HCT116 (cell line): ENCODE results near the gene YEATS4. TPM values are rescaled to one million over a fixed set of nuclear protein-coding genes. Genes with fewer than 3 reads are reported as not detected.
A peak's percentile ranks its signal among the peaks of the same experiment; 100 is the strongest.

Experiments used
- ATAC-seq: fragments of 200-7000 bp; cut with Tn5 transposase; 2 replicates; pipeline ENCODE4 v1.9.1; 2020; ENCODE audit warnings: mild to moderate bottlenecking, moderate library complexity
- Bru-seq: library from RNA; stranded (reverse); fragments of 400-500 nt; gene quantifications from one replicate; lab custom pipeline; 2021; lab: Mats Ljungman, UMichigan
- BruChase-seq, 2 experiments: library from RNA; stranded (reverse); fragments of 400-500 nt; gene quantifications; one replicate each; lab custom pipeline; 2021; lab: Mats Ljungman, UMichigan
- BruUV-seq: library from RNA; stranded (reverse); fragments of 400-500 nt; replicated peaks from 2 replicates; lab custom pipeline; 2021; lab: Mats Ljungman, UMichigan
- CTCF ChIA-PET: fragments of 300-600 bp; sonication (Branson Sonifier 250); formaldehyde crosslinking; loops from one replicate; lab custom pipeline; 2021; ENCODE audit warnings: antibody characterized with exemption; lab: Charles Lee
- POLR2A ChIA-PET: fragments of 300-600, 350-600 bp; sonication (Branson Sonifier 250); formaldehyde crosslinking; loops from one replicate; lab custom pipeline; 2021; ENCODE audit warnings: antibody characterized with exemption; lab: Charles Lee
- RAD21 ChIA-PET, 2 experiments: fragments of 300-600 bp; sonication (Branson Sonifier 250); formaldehyde crosslinking; loops; one replicate each; lab custom pipeline; 2023; ENCODE audit warnings: low total read pairs in 2 of 2; ENCODE audit not compliant: uncharacterized antibody in 2 of 2, unreplicated experiment in 2 of 2, low non-redundant PET in 1 of 2; lab: Charles Lee
- DNase-seq: peaks from one replicate; pipeline ENCODE4 v3.0.0-alpha.2; 2010; ENCODE audit warnings: low read depth, low spot score
- H2AFZ ChIP-seq: fragments of 200-600 bp; shearing (Covaris generic), sonication (generic); 2 replicates; pipeline ENCODE4 v1.6.1; 2017; ENCODE audit warnings: low read depth, mixed run types, mixed read lengths, antibody characterized with exemption, low read length; ENCODE audit not compliant: poor library complexity, severe bottlenecking
- H3K27ac ChIP-seq: 2 replicates; pipeline ENCODE4 v1.5.1; 2012; ENCODE audit warnings: low read depth, low read length
- H3K27me3 ChIP-seq: fragments of 200-600 bp; sonication (generic); 2 replicates; pipeline ENCODE4 v1.6.1; 2016; ENCODE audit warnings: mixed run types, low read length, mixed read lengths; ENCODE audit not compliant: insufficient read depth
- H3K36me3 ChIP-seq, 2 experiments: fragments of 200-500 bp in 1 of 2; fragments of 200-600 bp in 1 of 2; sonication (Bioruptor generic) in 1 of 2; sonication (generic) in 1 of 2; 2 replicates each; pipeline versions ENCODE4 v1.5.1 to v1.6.1; 2014 to 2016; ENCODE audit warnings: low read length in 2 of 2, inconsistent platforms in 1 of 2, mixed read lengths in 1 of 2, mixed run types in 1 of 2; ENCODE audit not compliant: insufficient read depth in 2 of 2, control insufficient read depth in 1 of 2
- H3K4me1 ChIP-seq, 2 experiments: fragments of 200-600 bp in 1 of 2; sonication (generic) in 1 of 2; 2 replicates each; pipeline versions ENCODE4 v1.5.1 to v1.6.1; 2012 to 2017; ENCODE audit warnings: low read length in 2 of 2, inconsistent platforms in 1 of 2, mild to moderate bottlenecking in 1 of 2, mixed read lengths in 1 of 2, mixed run types in 1 of 2, moderate library complexity in 1 of 2; ENCODE audit not compliant: insufficient read depth in 2 of 2, control insufficient read depth in 1 of 2
- H3K4me2 ChIP-seq: fragments of 200-600 bp; sonication (generic); 2 replicates; pipeline ENCODE4 v1.6.1; 2017; ENCODE audit warnings: mixed run types, low read length, mixed read lengths
- H3K4me3 ChIP-seq, 2 experiments: fragments of 200-600 bp in 1 of 2; sonication (generic) in 1 of 2; replicated peaks in 1 of 2; 2 replicates each; pipeline ENCODE4 v1.5.1; 2011 to 2016; ENCODE audit warnings: low read length in 2 of 2, control low read depth in 1 of 2, low read depth in 1 of 2, mild to moderate bottlenecking in 1 of 2, mixed read lengths in 1 of 2, mixed run types in 1 of 2
- H3K79me2 ChIP-seq: fragments of 200-600 bp; sonication (generic); 2 replicates; pipeline ENCODE4 v1.6.1; 2017; ENCODE audit warnings: mild to moderate bottlenecking, mixed run types, low read length, moderate library complexity, mixed read lengths; ENCODE audit not compliant: insufficient read depth
- H3K9ac ChIP-seq: fragments of 200-600 bp; sonication (generic); 2 replicates; pipeline ENCODE4 v1.6.1; 2016; ENCODE audit warnings: low read length, mixed read lengths
- H3K9me2 ChIP-seq: fragments of 200-600 bp; sonication (generic), shearing (Covaris generic); 2 replicates; pipeline ENCODE4 v1.6.1; 2017; ENCODE audit warnings: mixed run types, mild to moderate bottlenecking, moderate library complexity; ENCODE audit not compliant: insufficient read depth
- H3K9me3 ChIP-seq, 2 experiments: fragments of 200-500 bp in 1 of 2; fragments of 200-600 bp in 1 of 2; sonication (Bioruptor generic) in 1 of 2; sonication (generic) in 1 of 2; 2 replicates each; pipeline ENCODE4 v1.6.1; 2014 to 2017; ENCODE audit warnings: low read length in 2 of 2, mixed read lengths in 2 of 2, inconsistent platforms in 1 of 2, low read depth in 1 of 2, mild to moderate bottlenecking in 1 of 2, mixed run types in 1 of 2, moderate library complexity in 1 of 2; ENCODE audit not compliant: control insufficient read depth in 1 of 2, insufficient read depth in 1 of 2
- H4K20me1 ChIP-seq: fragments of 200-600 bp; sonication (generic), shearing (Covaris generic); 2 replicates; pipeline ENCODE4 v1.6.1; 2017; ENCODE audit warnings: mixed run types, mild to moderate bottlenecking, moderate library complexity; ENCODE audit not compliant: insufficient read depth
- CEBPB ChIP-seq: IDR thresholded peaks from 2 replicates; pipeline ENCODE4 v1.6.1; 2012; ENCODE audit warnings: low read depth
- CTCF ChIP-seq, 3 experiments: fragments of 200-600 bp in 1 of 3; sonication (generic) in 1 of 3; IDR thresholded peaks in 2 of 3; conservative IDR thresholded peaks in 1 of 3; 2 replicates each; pipeline ENCODE4 v1.5.1; 2012 to 2017; ENCODE audit warnings: low read depth in 2 of 3, low read length in 2 of 3, antibody characterized with exemption in 1 of 3, borderline replicate concordance in 1 of 3, control low read depth in 1 of 3, mild to moderate bottlenecking in 1 of 3, mixed read lengths in 1 of 3, mixed run types in 1 of 3, moderate library complexity in 1 of 3; ENCODE audit not compliant: insufficient read depth in 1 of 3
- EGR1 ChIP-seq: IDR thresholded peaks from 2 replicates; pipeline ENCODE4 v1.6.1; 2012; ENCODE audit warnings: low read depth
- ELF1 ChIP-seq: IDR thresholded peaks from 2 replicates; pipeline ENCODE4 v1.6.1; 2012; ENCODE audit warnings: low read depth, borderline replicate concordance
- EZH2 ChIP-seq: fragments of 200-600 bp; sonication (generic); IDR thresholded peaks from 2 replicates; pipeline ENCODE4 v1.6.1; 2017; ENCODE audit warnings: antibody characterized with exemption, mixed run types
- JUND ChIP-seq: IDR thresholded peaks from 2 replicates; pipeline ENCODE4 v1.6.1; 2012
- POLR2A ChIP-seq: IDR thresholded peaks from 2 replicates; pipeline ENCODE4 v1.7.0; 2011; ENCODE audit warnings: borderline replicate concordance; ENCODE audit not compliant: insufficient read depth, insufficient read length; ENCODE audit errors: extremely low read depth
- POLR2AphosphoS5 ChIP-seq: IDR thresholded peaks from 2 replicates; pipeline ENCODE4 v1.6.1; 2011; ENCODE audit warnings: mild to moderate bottlenecking, low read depth, low read length, moderate library complexity
- RAD21 ChIP-seq: IDR thresholded peaks from 2 replicates; pipeline ENCODE4 v1.6.1; 2012; ENCODE audit warnings: low read depth, mild to moderate bottlenecking
- SIN3A ChIP-seq: IDR thresholded peaks from 2 replicates; pipeline ENCODE4 v1.6.1; 2012; ENCODE audit warnings: low read depth
- SRF ChIP-seq: IDR thresholded peaks from 2 replicates; pipeline ENCODE4 v1.6.1; 2012; ENCODE audit warnings: low read depth
- TCF7L2 ChIP-seq: IDR thresholded peaks from 2 replicates; pipeline ENCODE4 v1.7.0; 2011; ENCODE audit warnings: borderline replicate concordance, inconsistent platforms; ENCODE audit not compliant: insufficient read depth, insufficient read length; ENCODE audit errors: extremely low read depth
- ZBTB33 ChIP-seq: IDR thresholded peaks from 2 replicates; pipeline ENCODE4 v1.6.1; 2011; ENCODE audit warnings: mild to moderate bottlenecking, low read length, moderate library complexity; ENCODE audit not compliant: insufficient replicate concordance; ENCODE audit errors: extremely low read depth
- ZFX ChIP-seq: fragments of 450-650 bp; IDR thresholded peaks from 2 replicates; pipeline ENCODE4 v1.6.1; 2017
- ZNF274 ChIP-seq: fragments of 200-500 bp; sonication (Bioruptor generic); IDR thresholded peaks from 2 replicates; pipeline ENCODE4 v1.6.1; 2014; ENCODE audit warnings: mild to moderate bottlenecking, low read depth, low read length, inconsistent platforms
- intact Hi-C: fragments of 100-400 bp; cut with micrococcal nuclease; formaldehyde crosslinking; loops from 2 replicates; pipeline ENCODE4 v1.10.0; 2022
- long read RNA-seq: library from polyadenylated mRNA; unstranded; transcript quantifications from one replicate; pipeline ENCODE4 v2.0.0, GENCODE V29; 2021; ENCODE audit not compliant: unreplicated experiment
- polyA plus RNA-seq: library from polyadenylated mRNA; unstranded; fragments of >200 nt; gene quantifications from 2 replicates; pipeline ENCODE4 v1.2.1, GENCODE V29; 2012; ENCODE audit warnings: missing spikeins
- total RNA-seq: library from RNA; stranded (reverse); gene quantifications from one replicate; pipeline ENCODE4 v1.2.1, GENCODE V29; 2021; ENCODE audit not compliant: unreplicated experiment
- TF ChIP-seq, protein P1 (sequence below): IDR thresholded peaks from 2 replicates; pipeline ENCODE4 v1.6.1; 2012; ENCODE audit warnings: low read depth
- TF ChIP-seq, protein P2 (sequence below): IDR thresholded peaks from 2 replicates; pipeline ENCODE4 v1.6.1; 2012

YEATS4 gene
- total RNA-seq (32.0 TPM), Bru-seq, nascent RNA (percentile 90 among the genes with signal in this experiment), BruChase-seq, experiment 1, labeled RNA remaining after a 6-hour chase (percentile 74 among the genes with signal in this experiment), BruChase-seq, experiment 2, labeled RNA remaining after a 2-hour chase (percentile 72 among the genes with signal in this experiment)
- polyA plus RNA-seq, result 18.0 and 21.7 TPM in 2 replicates
- long read RNA-seq, transcript YEATS4-201 (7 exons, 1,434 nt), result major isoform, 36 of 44 reads
- long read RNA-seq, partial matches to known transcripts, result 2 of 44 reads
- long read RNA-seq, other reads (novel, unspliced or antisense), result 2 of 44 reads

- Histone ChIP-seq H3K27ac (peak within 1 kb of the TSS; percentile 99), H3K4me3 (peak within 1 kb of the TSS; percentile 56 to 63), H3K4me1 (peaks cover 5 to 24% of the 10 kb centered on the region in 2 experiments; a peak in 3 of 4 replicates), H3K36me3 (peaks cover 6 to 10% of the 10 kb centered on the region in 2 experiments; a peak in 2 of 4 replicates), H3K79me2 (peaks cover 43% of the 10 kb centered on the region), H3K4me2 (peak within 1 kb of the TSS; percentile 87), H3K9ac (peak within 1 kb of the TSS; percentile 79), H3K9me3 (no peaks in the 10 kb centered on the region), H4K20me1 (no peaks in the 10 kb centered on the region), H2AFZ (peak within 1 kb of the TSS; percentile 63), H3K9me2 (no peaks in the 10 kb centered on the region), H3K27me3 (no peaks in the 10 kb centered on the region)
- peak; percentile 89 for ATAC-seq
- CTCF ChIA-PET, result interaction anchor here (1.9 kb wide), 1 partner anchor 210 kb away, joined by 21 read pairs; no protein-coding TSS in a partner anchor
- intact Hi-C loops, result loop anchor here (10.0 kb wide), 2 partner anchors 205 to 515 kb away; no protein-coding TSS in a partner anchor
- POLR2A ChIA-PET, result no interaction called here
- DNase-seq, result peak; percentile 90
- BruUV-seq, result TSS peak; percentile 94
- RAD21 ChIA-PET, result no interaction called here
- no peak for TF ChIP-seq CTCF (IDR thresholded peaks at IDR 0.05 in 2 of 3, conservative IDR thresholded peaks at IDR 0.05 in 1 of 3; ENCODE audit: borderline replicate concordance in 1 of 3, insufficient read depth in 1 of 3, low read depth in 2 of 3, low read length in 2 of 3)
- TF ChIP-seq ZNF274, result no peak
- no peak for TF ChIP-seq CEBPB
- TF ChIP-seq RAD21, result no peak
- TF ChIP-seq EGR1, result peak; percentile 75
- TF ChIP-seq, protein P1, sequence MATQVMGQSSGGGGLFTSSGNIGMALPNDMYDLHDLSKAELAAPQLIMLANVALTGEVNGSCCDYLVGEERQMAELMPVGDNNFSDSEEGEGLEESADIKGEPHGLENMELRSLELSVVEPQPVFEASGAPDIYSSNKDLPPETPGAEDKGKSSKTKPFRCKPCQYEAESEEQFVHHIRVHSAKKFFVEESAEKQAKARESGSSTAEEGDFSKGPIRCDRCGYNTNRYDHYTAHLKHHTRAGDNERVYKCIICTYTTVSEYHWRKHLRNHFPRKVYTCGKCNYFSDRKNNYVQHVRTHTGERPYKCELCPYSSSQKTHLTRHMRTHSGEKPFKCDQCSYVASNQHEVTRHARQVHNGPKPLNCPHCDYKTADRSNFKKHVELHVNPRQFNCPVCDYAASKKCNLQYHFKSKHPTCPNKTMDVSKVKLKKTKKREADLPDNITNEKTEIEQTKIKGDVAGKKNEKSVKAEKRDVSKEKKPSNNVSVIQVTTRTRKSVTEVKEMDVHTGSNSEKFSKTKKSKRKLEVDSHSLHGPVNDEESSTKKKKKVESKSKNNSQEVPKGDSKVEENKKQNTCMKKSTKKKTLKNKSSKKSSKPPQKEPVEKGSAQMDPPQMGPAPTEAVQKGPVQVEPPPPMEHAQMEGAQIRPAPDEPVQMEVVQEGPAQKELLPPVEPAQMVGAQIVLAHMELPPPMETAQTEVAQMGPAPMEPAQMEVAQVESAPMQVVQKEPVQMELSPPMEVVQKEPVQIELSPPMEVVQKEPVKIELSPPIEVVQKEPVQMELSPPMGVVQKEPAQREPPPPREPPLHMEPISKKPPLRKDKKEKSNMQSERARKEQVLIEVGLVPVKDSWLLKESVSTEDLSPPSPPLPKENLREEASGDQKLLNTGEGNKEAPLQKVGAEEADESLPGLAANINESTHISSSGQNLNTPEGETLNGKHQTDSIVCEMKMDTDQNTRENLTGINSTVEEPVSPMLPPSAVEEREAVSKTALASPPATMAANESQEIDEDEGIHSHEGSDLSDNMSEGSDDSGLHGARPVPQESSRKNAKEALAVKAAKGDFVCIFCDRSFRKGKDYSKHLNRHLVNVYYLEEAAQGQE, result no peak
- no peak for TF ChIP-seq JUND
- peak; percentile 93 for TF ChIP-seq SIN3A
- TF ChIP-seq ZFX, result peak; percentile 91
- TF ChIP-seq ELF1, result peak; percentile 61
- TF ChIP-seq EZH2, result no peak
- peak; percentile 81 for TF ChIP-seq SRF
- no peak for TF ChIP-seq ZBTB33
- TF ChIP-seq POLR2A, result peak; percentile 24
- no peak for TF ChIP-seq TCF7L2
- TF ChIP-seq POLR2AphosphoS5, result peak; percentile 62
- TF ChIP-seq, protein P2, sequence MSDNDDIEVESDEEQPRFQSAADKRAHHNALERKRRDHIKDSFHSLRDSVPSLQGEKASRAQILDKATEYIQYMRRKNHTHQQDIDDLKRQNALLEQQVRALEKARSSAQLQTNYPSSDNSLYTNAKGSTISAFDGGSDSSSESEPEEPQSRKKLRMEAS, result peak; percentile 78
Observed at GRCh38 chr12:69359531-69360347, at the start of gene YEATS4. YEATS4 (plus strand) TSS chr12:69359743; CDS start chr12:69359973, 230 bp downstream.
